GM18502 (cell line): ENCODE results near the gene CIPC.

Experiments used
- ATAC-seq: cut with Tn5 transposase; IDR thresholded peaks from one replicate; pipeline ENCODE4 v1.9.1; 2021; ENCODE audit warnings: mild to moderate bottlenecking; ENCODE audit not compliant: unreplicated experiment, poor library complexity

Gene CIPC, protein sequence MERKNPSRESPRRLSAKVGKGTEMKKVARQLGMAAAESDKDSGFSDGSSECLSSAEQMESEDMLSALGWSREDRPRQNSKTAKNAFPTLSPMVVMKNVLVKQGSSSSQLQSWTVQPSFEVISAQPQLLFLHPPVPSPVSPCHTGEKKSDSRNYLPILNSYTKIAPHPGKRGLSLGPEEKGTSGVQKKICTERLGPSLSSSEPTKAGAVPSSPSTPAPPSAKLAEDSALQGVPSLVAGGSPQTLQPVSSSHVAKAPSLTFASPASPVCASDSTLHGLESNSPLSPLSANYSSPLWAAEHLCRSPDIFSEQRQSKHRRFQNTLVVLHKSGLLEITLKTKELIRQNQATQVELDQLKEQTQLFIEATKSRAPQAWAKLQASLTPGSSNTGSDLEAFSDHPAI

DNA sequence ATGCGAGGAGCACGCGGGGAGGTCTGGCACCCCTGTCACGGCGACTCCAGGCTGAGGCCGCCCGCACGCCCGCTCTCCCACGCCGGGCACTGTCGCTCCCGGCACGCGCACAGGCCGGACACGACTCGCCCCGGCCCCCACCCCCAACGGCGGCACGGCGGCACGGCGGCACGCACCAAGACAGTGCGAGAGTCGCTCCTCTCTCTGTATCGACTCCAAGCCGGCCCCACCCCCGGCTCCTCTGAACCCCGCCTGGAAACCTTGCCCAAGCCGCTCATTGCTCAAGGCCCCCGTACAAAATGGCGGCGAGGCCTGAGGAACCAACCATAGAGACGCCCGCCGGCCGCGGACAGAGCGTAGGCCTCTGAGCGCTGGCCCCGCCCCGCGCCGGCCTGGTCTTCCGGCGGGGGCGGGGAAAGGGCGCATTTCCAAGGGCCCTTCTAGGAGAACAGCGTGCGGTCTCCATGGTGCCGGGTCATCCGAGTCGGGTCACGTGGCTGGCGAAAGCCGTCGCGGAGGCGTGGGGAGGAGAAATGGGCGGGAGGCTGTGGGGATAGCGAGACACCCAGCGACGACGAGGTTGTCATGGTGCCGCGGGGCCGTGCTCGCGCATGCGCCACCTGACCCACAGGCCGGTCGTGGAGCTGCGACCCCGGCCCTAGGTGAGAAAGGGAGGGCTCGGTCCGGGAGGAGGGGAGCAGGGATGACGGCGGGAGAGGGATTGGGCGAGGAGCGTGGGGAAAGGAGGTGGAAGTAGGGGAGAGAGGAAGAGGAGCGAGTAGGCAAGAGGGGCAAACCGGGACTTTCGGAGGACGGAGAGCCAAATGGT, at the start of gene CIPC:
Gene CIPC, plus strand, starts transcription at position 559 of the 829 bp plus-strand sequence. CDS start 7,451 bp downstream, outside the sequence.
- ATAC-seq, result peak; percentile 89

DNA sequence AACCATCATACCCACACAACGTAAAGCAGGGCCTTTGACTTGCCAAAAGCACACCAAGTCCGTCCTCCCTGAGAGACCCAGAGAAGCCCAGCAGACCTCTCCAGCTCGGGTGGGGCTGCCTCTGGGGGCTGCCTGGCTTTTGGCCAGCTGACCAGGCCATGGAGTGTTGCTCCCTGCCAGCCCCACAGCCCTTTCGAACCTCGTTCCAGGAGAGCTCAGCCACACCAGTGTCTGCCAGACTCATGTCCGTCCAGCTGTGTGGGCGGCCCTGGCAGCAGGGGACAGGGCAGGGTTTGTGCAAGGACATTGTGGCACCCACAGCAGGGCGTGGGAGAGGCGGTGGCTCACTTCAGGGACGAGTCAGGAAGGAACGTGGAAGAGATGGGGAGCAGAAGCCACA, 46.9 kb upstream of the CIPC start:
- ATAC-seq, result no peak

DNA sequence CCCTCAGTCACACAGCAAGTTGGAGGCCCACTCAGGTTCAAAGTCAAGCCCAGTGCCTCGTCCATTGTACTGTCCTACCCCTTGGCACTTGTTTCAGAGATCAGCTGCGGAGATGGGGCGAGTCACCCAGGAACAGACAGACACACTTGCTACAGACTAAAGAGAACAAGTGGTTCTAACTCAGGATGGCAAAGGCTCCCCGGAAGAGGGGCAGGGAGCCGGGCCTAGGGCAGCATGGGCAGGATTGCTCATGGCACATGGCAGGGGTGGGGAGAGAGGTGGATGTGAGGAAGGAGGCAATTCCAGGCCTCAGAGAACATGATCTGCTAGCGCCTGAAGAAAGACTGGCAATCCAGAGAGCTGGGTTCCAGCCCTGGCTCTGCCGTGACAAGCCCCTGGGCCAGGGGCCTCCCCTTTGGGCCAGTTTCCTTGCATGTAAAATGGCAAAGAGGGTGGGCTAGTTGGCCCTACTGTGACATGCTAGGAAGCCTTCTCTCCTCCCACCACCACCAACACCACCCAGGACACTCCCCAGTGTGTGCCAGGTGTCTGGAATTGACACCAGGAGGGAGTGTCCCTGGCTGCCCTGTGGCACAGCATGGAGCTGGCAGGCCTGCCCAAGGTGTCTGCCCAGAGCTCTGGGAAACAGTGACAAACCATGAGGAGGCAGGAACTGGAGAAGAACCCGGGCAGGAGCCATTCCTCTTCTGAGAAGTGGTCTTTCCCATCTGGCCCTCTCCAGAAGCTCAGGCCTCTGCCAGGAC, 45.6 kb upstream of the CIPC start:
- peak; percentile 8 for ATAC-seq

DNA sequence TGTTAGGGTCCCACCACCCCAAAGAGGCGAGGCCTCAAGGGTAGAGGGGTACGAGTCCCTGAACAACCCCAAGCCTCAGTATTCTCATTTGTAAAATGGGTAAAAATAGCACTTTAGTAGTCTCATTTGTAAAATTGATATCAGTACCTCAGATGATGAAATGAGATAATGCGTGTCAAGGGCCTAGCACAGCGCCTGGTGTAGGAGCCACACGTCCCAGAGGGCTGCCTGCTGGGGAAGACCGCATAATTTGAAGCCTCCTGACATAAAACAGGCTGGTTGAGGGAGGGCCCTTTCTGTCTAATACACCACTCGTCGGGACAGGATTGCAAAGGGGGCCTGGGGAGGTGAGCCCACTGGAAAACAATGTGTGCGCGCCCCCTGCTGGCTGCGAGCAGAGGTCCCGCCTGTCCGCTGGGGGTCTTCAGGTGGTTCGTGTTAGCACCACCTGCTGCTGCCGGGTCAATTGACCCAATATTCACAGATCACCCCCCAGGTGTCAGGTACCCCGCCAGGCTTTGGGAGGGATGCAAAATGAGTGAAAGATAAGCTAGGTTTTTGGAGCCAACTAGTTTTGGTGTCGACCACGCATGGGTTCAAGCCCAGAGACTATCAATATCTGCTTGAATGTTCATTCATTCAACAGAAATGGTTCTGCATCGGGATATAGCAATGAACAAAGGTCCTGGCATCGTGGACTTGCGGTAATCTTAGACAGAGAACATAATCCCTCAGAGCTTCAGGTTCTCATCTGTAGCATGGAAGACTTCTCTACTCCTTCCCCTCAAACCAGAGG, 44.8 kb upstream of the CIPC start:
- ATAC-seq, result peak; percentile 49

DNA sequence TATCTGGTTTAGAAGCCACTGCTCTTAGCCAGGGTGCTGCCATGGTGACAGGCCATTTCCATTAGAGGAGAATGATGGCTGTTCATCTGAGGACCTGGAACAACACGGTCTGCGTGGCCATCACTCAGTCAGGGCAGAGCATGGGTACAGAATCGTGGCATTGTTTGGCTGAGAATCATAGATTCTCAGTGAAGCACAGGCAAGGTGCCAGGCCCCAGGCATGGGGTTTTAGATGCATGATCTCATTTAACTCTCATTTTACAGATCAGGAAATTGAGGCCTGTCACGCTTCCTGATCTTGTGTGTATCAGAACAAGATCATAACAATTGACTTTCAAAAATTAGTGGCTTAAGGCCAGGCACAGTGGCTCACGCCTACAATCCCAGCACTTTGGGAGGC, 42.8 kb upstream of the CIPC start:
- no peak for ATAC-seq

DNA sequence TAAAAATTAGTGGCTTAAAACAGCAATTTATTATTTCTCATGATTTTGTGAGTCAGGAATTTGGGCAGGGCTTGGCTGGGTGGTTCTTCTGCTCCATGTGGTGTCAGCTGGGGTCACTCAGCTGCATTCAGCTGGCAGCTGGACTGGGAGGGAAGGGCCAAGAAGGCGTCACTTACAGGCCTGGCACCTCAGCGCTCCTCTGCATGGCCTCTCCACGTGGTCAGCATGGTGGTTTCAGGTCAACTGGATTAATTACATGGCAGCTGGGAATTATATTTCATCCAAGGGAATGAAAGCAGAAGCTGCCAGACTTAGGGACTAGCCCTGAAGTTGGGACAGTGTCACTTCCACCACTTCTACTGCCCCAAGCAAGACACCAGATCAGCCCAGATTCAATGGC, 42.1 kb upstream of the CIPC start:
- no peak for ATAC-seq

DNA sequence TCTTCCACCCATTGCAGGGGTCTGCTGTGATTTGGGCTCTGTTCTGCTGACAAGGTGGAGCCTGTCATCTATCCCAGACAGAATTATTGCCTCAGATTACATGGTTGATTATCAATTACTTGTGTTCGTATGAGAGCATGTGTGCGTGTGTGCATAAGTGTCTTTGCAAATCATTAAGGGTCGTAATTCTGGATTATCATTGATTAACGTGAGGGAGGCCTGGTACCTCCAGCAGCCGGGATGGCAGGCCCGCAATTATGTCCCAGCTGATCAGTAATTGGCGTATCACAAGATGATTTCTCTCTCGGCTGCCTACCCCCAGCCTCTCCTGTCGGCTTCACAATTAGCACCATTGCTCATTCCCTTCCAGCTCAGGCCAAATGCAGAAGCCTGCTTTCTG, 39.9 kb upstream of the CIPC start:
- ATAC-seq, result no peak

DNA sequence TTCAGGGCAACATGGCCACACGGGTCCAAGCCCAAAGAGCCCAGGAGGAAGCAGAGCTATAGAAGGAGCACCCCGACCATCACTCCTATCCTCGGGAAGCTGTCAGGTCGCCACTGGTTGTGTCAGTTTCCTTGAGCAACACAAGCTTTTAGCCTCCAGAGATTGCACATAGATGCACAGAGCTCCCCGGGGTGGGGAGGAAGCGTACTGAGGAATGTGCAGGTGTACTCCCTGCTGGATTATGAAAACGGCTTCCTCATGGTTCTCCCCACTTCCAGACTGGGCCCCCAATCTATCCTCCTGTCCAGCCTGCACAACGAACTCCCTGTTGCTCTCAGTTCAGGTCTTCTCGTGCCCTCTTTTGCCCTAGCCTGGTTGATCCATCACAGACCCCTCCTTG, 39.3 kb upstream of the CIPC start:
- ATAC-seq, result no peak

DNA sequence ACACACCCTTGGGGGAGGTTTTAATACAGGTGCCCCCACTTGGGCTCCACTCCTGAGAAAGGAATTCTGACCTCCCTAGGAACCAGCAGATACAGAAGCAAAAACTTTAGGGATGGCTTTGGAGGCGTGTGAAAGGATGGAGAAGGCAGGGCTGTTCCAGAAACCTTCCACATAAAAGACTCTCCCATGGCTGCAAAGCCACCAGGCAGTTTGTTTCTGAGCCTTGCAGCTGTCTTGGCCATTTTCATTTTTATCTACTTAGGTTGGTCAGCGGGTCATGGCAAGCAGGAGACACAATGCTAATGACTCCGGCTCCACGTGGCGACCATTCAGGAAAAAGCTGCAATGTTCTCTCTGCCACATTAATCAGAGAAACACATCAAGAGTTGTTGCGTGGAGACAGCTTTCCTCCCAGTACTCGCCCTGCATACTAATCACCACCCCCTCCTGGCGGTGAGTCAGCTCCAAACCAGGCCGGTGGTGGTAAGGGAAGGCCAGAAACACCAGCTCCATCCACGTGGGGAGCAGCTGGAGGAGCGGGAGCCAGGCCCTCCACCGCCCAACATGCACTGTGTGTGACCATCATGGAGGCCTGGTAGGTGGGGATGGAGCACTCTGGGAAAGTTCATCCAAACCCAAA, 38.7 kb upstream of the CIPC start:
- ATAC-seq, result no peak

DNA sequence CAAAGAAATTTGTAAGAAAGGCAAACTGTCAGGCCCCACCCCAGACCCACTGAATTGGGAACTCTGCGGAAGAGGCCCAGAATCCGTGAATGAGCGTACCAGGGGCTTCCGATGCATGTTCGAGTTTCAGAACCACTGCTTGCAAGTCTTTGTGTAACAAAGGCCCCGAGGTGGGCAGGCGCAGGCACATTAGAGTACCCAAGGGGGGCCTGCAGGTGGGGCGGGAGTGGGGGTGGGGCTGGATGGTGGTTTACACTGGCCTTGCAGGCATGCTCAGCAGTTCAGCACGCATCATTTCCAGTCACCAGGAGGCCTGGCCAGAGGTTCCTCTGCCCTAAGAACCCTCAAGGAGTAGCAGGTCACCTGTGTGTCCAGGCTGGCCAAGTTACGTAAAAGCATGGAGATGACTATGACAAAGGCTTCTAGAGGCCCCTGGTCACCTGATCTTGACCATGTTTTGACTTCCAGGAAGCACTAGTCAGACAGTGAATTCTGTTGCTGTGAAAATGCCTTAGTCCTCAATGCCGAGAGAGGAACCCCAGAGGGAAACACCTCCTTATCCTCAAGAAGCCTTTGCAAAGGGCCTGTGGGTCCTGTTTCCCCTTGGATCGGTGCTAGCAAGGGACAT, 36.3 kb upstream of the CIPC start:
- no peak for ATAC-seq

DNA sequence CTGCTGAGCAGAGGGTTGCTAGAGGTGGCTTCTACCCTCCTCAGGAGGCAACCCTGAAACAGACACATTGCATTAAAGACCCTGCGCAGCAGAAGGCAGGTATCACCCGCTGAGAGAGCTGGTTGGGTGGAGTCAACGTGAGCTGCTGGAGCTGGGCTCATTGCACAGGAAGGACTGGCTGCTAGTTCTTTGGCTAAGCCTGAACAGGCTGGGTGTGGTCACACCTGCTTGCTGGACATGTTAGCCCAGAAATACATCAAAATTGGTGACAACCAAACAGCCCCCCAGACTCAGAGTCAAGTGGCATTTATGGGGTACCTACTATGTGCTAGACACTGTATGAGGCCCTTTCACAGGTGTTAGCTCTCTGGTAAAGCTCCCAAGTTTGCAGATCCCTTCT, 35.8 kb upstream of the CIPC start:
- ATAC-seq, result no peak

DNA sequence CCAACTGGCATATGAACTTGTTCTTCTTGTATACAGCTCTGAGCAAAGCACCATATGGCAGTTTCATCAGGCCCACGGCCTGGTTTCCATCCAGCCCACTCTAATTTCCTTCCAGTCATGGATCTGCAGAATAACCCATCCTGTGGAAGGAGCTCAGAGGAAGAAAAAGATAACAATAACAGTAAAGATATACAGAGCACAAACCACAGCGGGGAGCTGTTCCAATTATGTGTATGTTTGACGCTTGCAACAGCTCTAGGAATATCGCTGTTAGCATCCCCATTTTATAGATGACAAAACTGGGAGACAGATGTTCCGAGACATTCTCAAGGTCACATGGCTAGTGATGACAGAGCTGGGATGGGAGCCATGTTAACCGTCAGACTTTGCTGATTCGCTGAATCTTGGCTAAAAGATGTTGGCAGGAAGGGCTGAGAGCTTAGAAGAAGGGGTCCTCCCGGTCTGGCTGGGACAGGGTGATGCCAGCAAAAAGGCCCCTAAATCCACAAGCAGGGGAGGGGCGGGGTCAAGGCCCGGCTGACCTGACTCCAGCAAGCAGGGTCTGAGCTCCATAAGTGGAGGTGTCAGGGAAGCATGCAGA, 34.4 kb upstream of the CIPC start:
- no peak for ATAC-seq

DNA sequence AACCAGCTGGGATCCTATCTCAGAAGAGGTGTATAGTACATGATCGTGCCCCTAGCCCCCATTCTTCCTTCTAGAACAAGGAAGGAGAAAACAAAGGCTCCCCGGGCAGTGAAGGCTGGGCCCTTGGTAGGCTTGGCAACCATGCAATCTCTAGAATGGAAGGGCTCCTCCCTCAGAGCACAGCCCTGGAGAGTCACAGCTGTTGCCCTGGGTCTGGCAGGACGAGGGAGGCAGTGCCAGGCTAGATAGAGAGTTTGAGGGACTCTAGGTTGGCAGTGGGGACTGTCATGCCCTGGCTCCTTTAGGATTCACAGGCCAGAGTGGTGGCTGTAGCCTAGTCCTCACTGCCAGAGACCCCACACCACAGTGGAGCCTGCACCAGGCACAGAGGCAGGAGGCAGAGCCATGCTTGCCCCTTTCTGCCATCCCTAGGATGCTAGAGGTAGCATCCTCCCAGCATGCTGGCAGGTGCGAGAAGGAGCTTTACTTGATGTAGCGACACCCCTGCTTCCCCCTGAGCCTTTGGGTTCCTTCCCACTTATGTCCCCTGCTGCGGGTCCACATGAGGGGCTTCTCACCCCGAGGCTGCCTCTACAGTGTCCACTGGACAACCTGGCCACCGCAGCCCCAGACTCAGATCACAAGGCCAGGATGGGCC, 33.4 kb upstream of the CIPC start:
- ATAC-seq, result no peak

DNA sequence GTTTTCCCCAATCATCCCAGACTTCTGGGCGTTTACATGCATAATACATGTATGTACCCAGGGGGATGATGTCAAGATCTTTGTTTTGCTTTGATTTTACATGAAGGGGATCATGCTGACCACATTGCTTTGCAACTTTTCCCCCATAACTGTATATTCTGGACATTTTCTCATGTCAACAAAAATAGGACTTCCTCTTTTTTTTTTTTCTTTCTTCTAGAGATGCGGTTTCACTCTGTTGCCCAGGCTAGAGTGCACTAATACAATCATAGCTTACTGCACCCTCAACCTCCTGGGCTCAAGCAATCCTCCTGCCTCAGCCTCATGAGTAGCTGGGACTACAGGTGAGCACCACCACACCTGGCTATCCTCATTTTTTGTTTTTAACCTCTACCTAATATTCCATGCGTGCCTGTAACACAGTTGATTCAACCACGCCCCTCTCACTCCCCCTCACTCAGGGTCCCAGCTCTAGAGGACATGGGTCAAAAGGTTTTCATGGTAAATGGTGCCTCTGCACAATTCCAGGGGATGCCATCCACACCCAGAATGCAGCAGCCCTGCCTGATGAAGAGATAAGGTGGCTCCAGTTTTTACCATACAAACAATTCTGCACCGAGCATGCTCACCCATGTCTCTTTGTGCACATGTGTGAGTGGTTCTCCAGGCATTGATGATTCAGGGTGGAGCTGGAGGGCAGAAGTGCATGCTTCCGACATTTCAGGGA, 32.0 kb upstream of the CIPC start:
- ATAC-seq, result no peak

DNA sequence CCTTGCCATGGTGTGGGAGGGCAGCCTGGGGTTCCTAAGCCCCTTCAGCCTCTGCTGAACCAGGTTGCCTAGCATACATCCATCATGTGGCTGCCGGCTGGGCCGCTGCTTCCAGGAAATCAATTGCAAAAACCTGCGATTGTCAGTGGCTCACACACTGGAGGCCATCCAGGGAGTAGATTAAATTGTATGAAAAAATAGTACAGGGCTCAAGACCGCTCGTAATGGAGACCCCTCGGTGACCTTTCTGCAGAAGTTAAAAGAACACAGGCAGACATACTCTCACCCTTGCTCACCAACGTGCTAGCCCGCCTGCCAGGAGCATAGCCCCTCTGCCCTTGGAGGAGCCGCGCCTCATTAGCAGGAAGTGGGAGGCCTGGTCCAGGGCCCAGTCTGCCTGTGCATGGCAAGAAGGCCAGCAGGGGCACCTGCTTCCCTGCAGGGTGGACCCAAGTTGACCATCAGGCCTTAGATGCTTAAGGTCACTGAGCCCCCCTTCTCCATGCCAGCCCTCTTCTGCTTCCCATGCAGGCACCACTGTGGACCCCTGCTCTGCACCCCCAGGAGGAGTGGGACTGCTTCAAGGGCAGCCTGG, 31.4 kb upstream of the CIPC start:
- ATAC-seq, result no peak

DNA sequence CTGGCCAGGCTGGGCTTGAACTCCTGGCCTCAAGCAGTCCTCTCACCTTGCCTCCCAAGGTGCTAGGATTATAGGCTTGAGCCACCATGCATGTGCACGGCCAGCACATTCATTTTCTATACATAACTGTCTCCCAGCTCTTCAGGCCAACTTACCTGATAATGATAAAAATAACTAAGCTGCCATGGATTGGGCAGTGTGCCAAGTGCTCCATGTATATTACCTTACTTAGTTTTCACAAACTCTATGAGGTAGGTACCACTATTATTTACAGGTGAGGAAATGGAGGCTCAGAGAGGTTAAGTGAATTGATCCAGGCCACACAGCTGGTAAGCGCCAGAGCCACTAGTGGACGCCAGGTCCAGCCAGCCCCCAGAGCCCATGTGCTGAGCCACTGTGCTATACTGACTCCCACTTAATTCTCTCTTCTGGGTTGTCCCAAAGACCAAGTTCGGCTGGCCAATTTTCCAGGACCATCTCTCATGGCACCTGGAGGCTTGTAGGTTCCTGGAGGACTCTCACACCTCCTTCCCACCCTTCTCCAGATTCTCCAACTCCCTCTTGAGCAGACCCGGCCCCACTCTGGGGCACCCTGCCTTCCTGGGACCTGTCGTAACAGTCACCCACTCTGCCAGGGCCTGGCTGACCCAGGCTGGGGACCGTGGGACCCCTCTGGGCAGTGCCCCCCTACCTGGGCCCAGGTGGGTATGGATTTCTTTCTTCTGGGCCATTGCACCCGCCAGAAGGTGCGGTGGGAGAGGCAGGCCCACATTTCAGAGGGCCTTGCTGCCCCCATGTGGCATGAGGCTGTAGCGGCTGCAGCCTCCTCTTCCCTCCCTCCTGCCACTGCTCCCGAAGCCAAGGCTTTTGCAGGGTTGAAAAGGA, 30.2 kb upstream of the CIPC start:
- peak; percentile 63 for ATAC-seq
